ENCODE results near the gene NFIA. TPM values are rescaled to one million over a fixed set of nuclear protein-coding genes. Genes with fewer than 3 reads are reported as not detected.

NFIA gene
- total RNA-seq, 3 donors from 2014 or later: 54.9 to 87.5 (median 79.6) TPM

DNA sequence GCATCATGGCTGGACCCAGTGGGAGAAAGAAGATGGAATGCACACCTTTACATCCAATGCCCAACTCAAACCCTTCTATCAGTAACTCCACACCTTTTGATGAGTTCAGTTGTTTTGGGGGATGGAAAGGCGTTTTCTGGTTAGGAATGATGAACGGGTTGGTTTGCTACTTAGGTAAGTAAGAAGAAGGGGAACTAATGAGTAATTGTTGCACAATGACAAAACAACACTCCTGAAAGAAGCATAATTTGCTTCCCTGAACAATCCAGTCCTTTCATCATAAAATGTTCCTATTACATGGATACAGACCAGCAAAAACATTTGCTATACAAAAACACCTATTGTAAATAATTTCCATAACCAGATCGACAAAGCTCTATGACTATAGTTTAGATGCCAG is 35.9 kb upstream of the NFIA start:
- H3K27me3 ChIP-seq: no peaks in the 10 kb centered on the region
- no peak overlapping the region for H3K27ac ChIP-seq
- H3K36me3 ChIP-seq: no peaks in the 10 kb centered on the region
- H3K4me1 ChIP-seq: peaks cover 0 to 3% of the 10 kb centered on the region in 2 donors
- no peak overlapping the region for H3K4me3 ChIP-seq
- TF ChIP-seq POLR2AphosphoS5 (IDR thresholded peaks at IDR 0.05) (no peak), POLR2A (IDR thresholded peaks at IDR 0.05) (no peak)
- TF ChIP-seq, protein P1, sequence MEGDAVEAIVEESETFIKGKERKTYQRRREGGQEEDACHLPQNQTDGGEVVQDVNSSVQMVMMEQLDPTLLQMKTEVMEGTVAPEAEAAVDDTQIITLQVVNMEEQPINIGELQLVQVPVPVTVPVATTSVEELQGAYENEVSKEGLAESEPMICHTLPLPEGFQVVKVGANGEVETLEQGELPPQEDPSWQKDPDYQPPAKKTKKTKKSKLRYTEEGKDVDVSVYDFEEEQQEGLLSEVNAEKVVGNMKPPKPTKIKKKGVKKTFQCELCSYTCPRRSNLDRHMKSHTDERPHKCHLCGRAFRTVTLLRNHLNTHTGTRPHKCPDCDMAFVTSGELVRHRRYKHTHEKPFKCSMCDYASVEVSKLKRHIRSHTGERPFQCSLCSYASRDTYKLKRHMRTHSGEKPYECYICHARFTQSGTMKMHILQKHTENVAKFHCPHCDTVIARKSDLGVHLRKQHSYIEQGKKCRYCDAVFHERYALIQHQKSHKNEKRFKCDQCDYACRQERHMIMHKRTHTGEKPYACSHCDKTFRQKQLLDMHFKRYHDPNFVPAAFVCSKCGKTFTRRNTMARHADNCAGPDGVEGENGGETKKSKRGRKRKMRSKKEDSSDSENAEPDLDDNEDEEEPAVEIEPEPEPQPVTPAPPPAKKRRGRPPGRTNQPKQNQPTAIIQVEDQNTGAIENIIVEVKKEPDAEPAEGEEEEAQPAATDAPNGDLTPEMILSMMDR (IDR thresholded peaks at IDR 0.05): no peak
- intact Hi-C loops (cut with DNase I; ENCODE audit: low total_unique reads): loop anchor here (10.0 kb wide), 1 partner anchor 62 kb away; no protein-coding TSS in a partner anchor
- no peaks in the 10 kb centered on the region for H3K9me3 ChIP-seq
- no peak for DNase-seq (ENCODE audit: low spot score in 2 of 2)

DNA sequence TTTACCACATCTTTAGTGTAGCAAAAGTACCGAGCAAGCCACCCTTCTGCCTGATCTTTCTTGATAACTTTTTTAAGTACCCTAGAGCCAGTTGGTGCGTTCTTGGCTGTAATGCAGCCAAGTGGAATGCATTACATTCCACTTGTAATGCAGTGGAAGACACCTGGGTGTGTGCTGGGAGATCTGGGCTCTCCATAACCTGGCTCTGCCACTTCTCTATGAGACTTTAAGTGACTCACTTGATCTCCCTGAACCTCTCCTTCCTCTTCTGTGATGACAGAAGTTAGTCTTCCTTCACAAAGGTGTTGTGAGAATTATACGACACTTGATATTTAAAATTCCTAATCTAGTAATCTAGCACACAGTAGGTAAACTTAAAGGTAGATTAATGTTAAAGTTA is 35.3 kb upstream of the NFIA start:
- H3K27me3 ChIP-seq: no peaks in the 10 kb centered on the region
- peak overlapping the region in 1 of 2 donors; percentile 39 for H3K27ac ChIP-seq
- intact Hi-C loops (cut with DNase I; ENCODE audit: low total_unique reads): loop anchor here (10.0 kb wide), 1 partner anchor 62 kb away; no protein-coding TSS in a partner anchor
- H3K36me3 ChIP-seq: no peaks in the 10 kb centered on the region
- DNase-seq (ENCODE audit: low spot score in 2 of 2): no peak
- no peak overlapping the region for H3K4me3 ChIP-seq
- TF ChIP-seq POLR2A (IDR thresholded peaks at IDR 0.05) (no peak), POLR2AphosphoS5 (IDR thresholded peaks at IDR 0.05) (no peak)
- TF ChIP-seq, protein P1 (IDR thresholded peaks at IDR 0.05): no peak
- no peaks in the 10 kb centered on the region for H3K9me3 ChIP-seq
- peaks cover 0 to 3% of the 10 kb centered on the region in 2 donors for H3K4me1 ChIP-seq

DNA sequence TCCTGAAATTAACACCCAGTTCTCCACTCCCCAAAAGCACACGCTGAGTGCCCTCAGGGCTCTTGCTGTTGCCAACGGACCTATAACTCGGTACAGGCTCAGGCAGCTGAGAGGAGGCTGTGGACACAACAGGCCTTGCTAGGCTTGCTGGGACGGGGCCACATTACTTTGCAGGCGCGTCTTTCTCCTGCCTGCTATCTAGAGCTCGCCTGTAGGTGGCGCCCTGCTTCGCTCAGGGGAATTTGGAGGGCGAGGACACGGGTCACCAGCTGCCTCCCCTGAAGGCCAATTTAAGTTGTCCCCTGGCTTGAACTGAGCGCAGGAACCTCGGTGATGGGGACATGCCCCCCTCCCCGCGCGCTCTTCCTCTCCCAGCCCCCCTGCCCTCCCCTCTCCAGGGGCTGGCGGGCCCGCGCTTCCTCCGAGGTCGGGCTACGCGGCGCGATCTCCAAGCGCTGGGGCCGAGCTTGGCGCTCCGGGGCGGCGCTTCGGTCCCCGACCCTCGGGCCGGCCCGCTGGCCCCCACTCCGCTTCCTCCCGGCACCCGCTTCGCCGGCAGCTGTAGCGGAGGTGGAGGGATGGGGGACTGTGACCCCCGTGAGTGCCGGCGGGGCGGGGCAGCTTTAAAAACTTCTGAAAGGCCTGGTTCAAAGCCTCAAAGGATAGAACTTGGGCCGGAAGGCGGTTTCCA is 32.4 kb upstream of the NFIA start:
- H3K36me3 ChIP-seq: no peaks in the 10 kb centered on the region
- DNase-seq (ENCODE audit: low spot score in 2 of 2): peak; percentile 91 to 97
- intact Hi-C loops (cut with DNase I; ENCODE audit: low total_unique reads): loop anchor here (5.0 to 10.0 kb wide), 3 partner anchors 65 to 395 kb away; no protein-coding TSS in a partner anchor
- no peak for TF ChIP-seq POLR2A (IDR thresholded peaks at IDR 0.05)
- TF ChIP-seq, protein P1 (IDR thresholded peaks at IDR 0.05): peak; percentile 97
- TF ChIP-seq POLR2AphosphoS5 (IDR thresholded peaks at IDR 0.05): peak; percentile 74 to 82 (median 82)
- H3K9me3 ChIP-seq: no peaks in the 10 kb centered on the region
- peak overlapping the region; percentile 97 to 99 for H3K27ac ChIP-seq
- H3K4me1 ChIP-seq: peaks cover 0 to 8% of the 10 kb centered on the region in 2 donors
- peak overlapping the region; percentile 75 to 96 (median 90) for H3K4me3 ChIP-seq
- no peaks in the 10 kb centered on the region for H3K27me3 ChIP-seq

DNA sequence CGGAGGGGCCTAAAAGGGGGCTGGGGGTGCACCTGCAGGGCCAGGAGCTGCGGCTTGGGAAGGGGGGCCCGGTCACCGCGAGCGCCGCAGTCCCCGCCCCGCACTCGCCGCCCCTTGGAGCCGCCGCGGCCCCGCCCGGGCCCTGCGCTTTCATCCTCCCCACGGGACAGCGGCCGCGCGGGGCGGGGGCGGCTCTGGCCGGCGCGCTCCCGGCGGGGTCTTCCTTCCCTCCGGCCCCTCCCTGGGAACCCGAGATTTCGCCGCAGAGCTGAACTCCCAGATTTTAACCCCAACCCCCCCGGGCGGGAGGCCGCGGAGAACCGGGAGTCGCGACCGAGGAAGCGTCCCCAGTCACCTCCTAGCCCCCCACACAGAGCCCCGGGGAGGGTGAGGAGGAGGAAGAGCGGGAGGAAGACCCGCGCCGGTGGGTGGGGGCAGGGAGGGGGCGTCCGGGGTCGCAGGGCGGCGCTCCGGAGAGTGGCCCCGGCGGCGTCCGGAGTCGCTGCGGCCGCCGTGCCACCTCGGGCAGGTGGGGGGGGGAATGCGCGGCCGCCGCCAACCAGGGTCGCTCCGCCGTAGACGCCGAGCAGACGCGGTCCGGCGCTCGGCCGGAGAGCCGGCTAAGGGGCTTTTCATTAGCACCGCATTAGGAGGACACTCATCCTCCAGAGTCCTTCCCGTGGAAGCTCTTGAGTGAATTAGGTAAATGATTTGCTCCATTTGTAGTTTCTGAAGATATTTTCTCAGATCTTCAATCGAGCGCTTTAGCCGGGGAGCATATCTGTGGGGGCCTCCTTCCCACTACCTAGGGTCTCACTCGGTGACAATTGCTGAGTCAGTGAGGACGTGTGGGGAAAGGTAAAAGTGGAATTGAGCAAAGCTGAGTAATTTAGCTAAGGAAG is 31.6 kb upstream of the NFIA start:
- intact Hi-C loops (cut with DNase I; ENCODE audit: low total_unique reads): loop anchor here (5.0 to 10.0 kb wide), 2 partner anchors 287 to 394 kb away; no protein-coding TSS in a partner anchor
- Histone ChIP-seq H3K27me3 (no peaks in the 10 kb centered on the region), H3K4me3 (peak overlapping the region; percentile 75 to 96 (median 90)), H3K36me3 (no peaks in the 10 kb centered on the region), H3K4me1 (peaks cover 0 to 11% of the 10 kb centered on the region in 2 donors), H3K27ac (peak overlapping the region; percentile 97 to 99), H3K9me3 (no peaks in the 10 kb centered on the region)
- DNase-seq (ENCODE audit: low spot score in 2 of 2): no peak
- no peak for TF ChIP-seq POLR2A (IDR thresholded peaks at IDR 0.05)
- no peak for TF ChIP-seq POLR2AphosphoS5 (IDR thresholded peaks at IDR 0.05)
- TF ChIP-seq, protein P1 (IDR thresholded peaks at IDR 0.05): no peak
